Endothelial cell (in vitro differentiated cells): ENCODE results near the gene FNBP1. TPM values are rescaled to one million over a fixed set of nuclear protein-coding genes. Genes with fewer than 3 reads are reported as not detected.
"Not testable (repeated sequence)": the region's sequence is repeated elsewhere in the genome, so short reads cannot be mapped to it uniquely, and the experiment has no call there.

Experiments used
- DNase-seq: peaks from one replicate; pipeline ENCODE4 v3.0.0; 2021; ENCODE audit warnings: low spot score
- H3K27ac Mint-ChIP-seq: one replicate; pipeline ENCODE4 v1.8.0; 2021; ENCODE audit warnings: mixed read lengths, inconsistent platforms; ENCODE audit not compliant: unreplicated experiment
- H3K27me3 Mint-ChIP-seq: one replicate; pipeline ENCODE4 v1.8.0; 2021; ENCODE audit warnings: mild to moderate bottlenecking, moderate library complexity, mixed read lengths, inconsistent platforms; ENCODE audit not compliant: unreplicated experiment
- H3K36me3 Mint-ChIP-seq: one replicate; pipeline ENCODE4 v1.8.0; 2021; ENCODE audit warnings: mild to moderate bottlenecking, low read depth, mixed read lengths, inconsistent platforms; ENCODE audit not compliant: unreplicated experiment
- H3K4me1 Mint-ChIP-seq: one replicate; pipeline ENCODE4 v1.8.0; 2021; ENCODE audit warnings: mild to moderate bottlenecking, mixed read lengths, inconsistent platforms; ENCODE audit not compliant: unreplicated experiment
- H3K4me3 Mint-ChIP-seq: one replicate; pipeline ENCODE4 v1.8.0; 2021; ENCODE audit warnings: mild to moderate bottlenecking, mixed read lengths, inconsistent platforms; ENCODE audit not compliant: unreplicated experiment
- H3K9me3 Mint-ChIP-seq: one replicate; pipeline ENCODE4 v1.8.0; 2021; ENCODE audit warnings: mixed read lengths, inconsistent platforms; ENCODE audit not compliant: unreplicated experiment
- CTCF ChIP-seq: fragments of 200-600 bp; sonication (generic); IDR thresholded peaks from one replicate; pipeline ENCODE4 v1.5.0; 2021; ENCODE audit warnings: antibody characterized with exemption; ENCODE audit not compliant: unreplicated experiment
- total RNA-seq: library from RNA; stranded (reverse); fragmentation: NEBNext Ultra II Directional; extraction: Animal tissue kit (Norgen Biotek cat#: 25700); gene quantifications from one replicate; pipeline ENCODE4 v1.2.1, GENCODE V29; 2021; ENCODE audit not compliant: unreplicated experiment

The FNBP1 gene
- total RNA-seq, 1 donor from 2014 or later, result 119 TPM

GRCh38 chr9:130023144-130023787 is 19.7 kb downstream of the FNBP1 start:
- no peak overlapping the region for H3K27ac Mint-ChIP-seq
- no peak for DNase-seq
- H3K4me1 Mint-ChIP-seq, result peaks cover 8% of the 10 kb centered on the region
- H3K27me3 Mint-ChIP-seq, result peaks cover 3% of the 10 kb centered on the region
- TF ChIP-seq CTCF, result no peak
- H3K36me3 Mint-ChIP-seq, result no peaks in the 10 kb centered on the region
- H3K9me3 Mint-ChIP-seq, result no peaks in the 10 kb centered on the region
- H3K4me3 Mint-ChIP-seq, result no peak overlapping the region

GRCh38 chr9:130022566-130023143 is 20.3 kb downstream of the FNBP1 start:
- no peak overlapping the region for H3K4me3 Mint-ChIP-seq
- H3K27me3 Mint-ChIP-seq, result peaks cover 3% of the 10 kb centered on the region
- no peak overlapping the region for H3K27ac Mint-ChIP-seq
- TF ChIP-seq CTCF, result no peak
- no peaks in the 10 kb centered on the region for H3K36me3 Mint-ChIP-seq
- peaks cover 3% of the 10 kb centered on the region for H3K4me1 Mint-ChIP-seq
- H3K9me3 Mint-ChIP-seq, result no peaks in the 10 kb centered on the region
- DNase-seq, result no peak

- H3K4me3 Mint-ChIP-seq, H3K27me3 Mint-ChIP-seq, H3K9me3 Mint-ChIP-seq, H3K27ac Mint-ChIP-seq, H3K4me1 Mint-ChIP-seq, H3K36me3 Mint-ChIP-seq, DNase-seq: not testable (repeated sequence)
Observed at GRCh38 chr9:130021842-130022241, 21.1 kb downstream of the FNBP1 start.

GRCh38 chr9:130021123-130021522 is 21.9 kb downstream of the FNBP1 start:
- Mint-ChIP-seq H3K4me3 (no peak overlapping the region), H3K27ac (no peak overlapping the region), H3K36me3 (peaks cover 9% of the 10 kb centered on the region), H3K4me1 (no peaks in the 10 kb centered on the region), H3K27me3 (peaks cover 3% of the 10 kb centered on the region), H3K9me3 (no peaks in the 10 kb centered on the region)
- DNase-seq, result no peak
- no peak for TF ChIP-seq CTCF

- Mint-ChIP-seq H3K36me3 (peaks cover 9% of the 10 kb centered on the region), H3K9me3 (no peaks in the 10 kb centered on the region), H3K4me1 (no peaks in the 10 kb centered on the region), H3K27me3 (peaks cover 3% of the 10 kb centered on the region), H3K4me3 (no peak overlapping the region), H3K27ac (no peak overlapping the region)
- no peak for DNase-seq
- TF ChIP-seq CTCF, result no peak
Observed at GRCh38 chr9:130020618-130021017, 22.4 kb downstream of the FNBP1 start.
